Subcutaneous abdominal adipose tissue (tissue), 5 donors: Measurements from ENCODE around the gene KCNMB2.

Experiments
- H3K27ac ChIP-seq: one replicate; pipeline ENCODE4 v1.7.0; 2013; ENCODE audit warnings: low read depth, mild to moderate bottlenecking, inconsistent platforms, low read length, moderate library complexity
- H3K27me3 ChIP-seq, 5 donors: one replicate each; pipeline ENCODE4 v1.7.0; 2013; ENCODE audit warnings: low read length in 5 of 5, inconsistent platforms in 1 of 5; ENCODE audit not compliant: control insufficient read depth in 5 of 5, insufficient read depth in 4 of 5
- H3K36me3 ChIP-seq, 5 donors: one replicate each; pipeline ENCODE4 v1.7.0; 2013; ENCODE audit warnings: low read length in 5 of 5; ENCODE audit not compliant: control insufficient read depth in 5 of 5, insufficient read depth in 5 of 5
- H3K4me1 ChIP-seq, 5 donors: one replicate each; pipeline ENCODE4 v1.7.0; 2013; ENCODE audit warnings: low read length in 5 of 5, mild to moderate bottlenecking in 3 of 5, moderate library complexity in 1 of 5; ENCODE audit not compliant: control insufficient read depth in 5 of 5, insufficient read depth in 5 of 5
- H3K4me3 ChIP-seq, 5 donors: one replicate each; pipeline ENCODE4 v1.7.0; 2013; ENCODE audit warnings: low read length in 5 of 5, low read depth in 1 of 5
- H3K9ac ChIP-seq, 5 donors: one replicate each; pipeline ENCODE4 v1.7.0; 2013; ENCODE audit warnings: low read length in 5 of 5, mild to moderate bottlenecking in 4 of 5, moderate library complexity in 3 of 5
- H3K9me3 ChIP-seq, 5 donors: one replicate each; pipeline ENCODE4 v1.7.0; 2013; ENCODE audit warnings: low read length in 5 of 5; ENCODE audit not compliant: control insufficient read depth in 5 of 5
- donor health status: healthy.
- donor health status: healthy.
- donor health status: healthy.
- donor health status: healthy.
- donor health status: healthy.

Gene KCNMB2

DNA sequence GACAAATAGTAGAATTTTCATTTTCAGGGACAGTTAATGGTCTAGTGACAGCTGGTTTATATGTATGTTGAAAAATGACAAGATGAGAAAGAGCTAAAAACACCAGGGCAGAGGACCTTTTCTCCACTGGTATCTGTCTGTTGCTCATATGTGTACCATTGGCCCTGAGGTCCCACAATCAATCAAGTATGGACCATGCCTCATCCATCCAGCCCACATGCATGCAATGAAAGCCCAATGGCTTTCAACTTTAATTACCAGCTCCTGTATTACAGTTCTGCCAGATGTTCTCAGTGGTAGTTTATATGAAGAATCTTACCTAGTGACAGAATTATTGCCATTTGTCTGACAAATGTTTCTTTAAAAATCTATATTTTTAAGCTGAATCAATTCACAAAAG lies 301.3 kb downstream of the KCNMB2 start:
- no peak overlapping the region for H3K27ac ChIP-seq
- no peak overlapping the region for H3K4me3 ChIP-seq
- no peaks in the 10 kb centered on the region for H3K36me3 ChIP-seq
- H3K27me3 ChIP-seq: no peaks in the 10 kb centered on the region
- H3K9me3 ChIP-seq: peaks cover 0 to 4% (median 0%) of the 10 kb centered on the region in 5 donors
- H3K9ac ChIP-seq: no peak overlapping the region
- no peaks in the 10 kb centered on the region for H3K4me1 ChIP-seq

DNA sequence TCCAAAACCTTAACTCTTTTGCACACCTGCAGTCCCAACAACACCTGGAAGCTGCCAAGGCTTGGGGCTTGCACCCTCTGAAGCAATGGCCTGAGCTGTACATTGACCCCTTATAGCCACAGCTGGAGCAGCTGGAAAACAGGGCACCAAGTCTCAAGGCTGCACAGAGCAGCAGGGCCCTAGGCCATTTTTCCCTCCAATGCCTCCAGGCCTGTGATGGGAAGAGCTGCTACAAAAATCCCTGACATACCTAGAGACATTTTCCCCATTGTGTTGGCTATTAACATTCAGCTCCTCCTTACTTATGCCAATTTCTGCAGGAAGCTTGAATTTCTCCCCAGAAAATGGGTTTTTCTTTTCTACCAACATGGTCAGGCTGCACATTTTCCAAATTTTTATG lies 304.4 kb downstream of the KCNMB2 start:
- Histone ChIP-seq H3K27me3 (no peaks in the 10 kb centered on the region), H3K9ac (no peak overlapping the region), H3K4me3 (no peak overlapping the region), H3K27ac (no peak overlapping the region), H3K9me3 (peaks cover 0 to 4% (median 0%) of the 10 kb centered on the region in 5 donors), H3K4me1 (no peaks in the 10 kb centered on the region), H3K36me3 (no peaks in the 10 kb centered on the region)

DNA sequence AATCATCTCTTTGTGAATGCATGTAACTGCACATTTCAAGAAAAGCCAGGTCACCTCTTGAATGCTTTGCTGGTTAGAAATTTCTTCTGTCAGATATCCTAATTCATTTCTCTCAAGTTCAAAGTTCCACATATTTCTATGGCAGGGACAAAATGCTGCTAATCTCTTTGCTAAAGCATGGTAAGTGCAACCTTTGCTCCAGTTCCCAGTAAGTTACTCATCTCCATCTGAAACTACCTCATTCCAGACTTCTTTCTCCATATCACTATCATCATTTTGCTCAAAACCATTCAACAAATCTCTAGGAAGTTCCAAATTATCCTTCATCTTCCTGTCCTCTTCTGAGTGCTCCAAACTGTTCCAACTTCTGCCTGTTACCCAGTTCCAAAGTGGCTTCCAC lies 304.8 kb downstream of the KCNMB2 start:
- Histone ChIP-seq H3K27me3 (no peaks in the 10 kb centered on the region), H3K4me3 (no peak overlapping the region), H3K9ac (no peak overlapping the region), H3K4me1 (no peaks in the 10 kb centered on the region), H3K9me3 (peaks cover 0 to 4% (median 0%) of the 10 kb centered on the region in 5 donors), H3K36me3 (no peaks in the 10 kb centered on the region), H3K27ac (no peak overlapping the region)

DNA sequence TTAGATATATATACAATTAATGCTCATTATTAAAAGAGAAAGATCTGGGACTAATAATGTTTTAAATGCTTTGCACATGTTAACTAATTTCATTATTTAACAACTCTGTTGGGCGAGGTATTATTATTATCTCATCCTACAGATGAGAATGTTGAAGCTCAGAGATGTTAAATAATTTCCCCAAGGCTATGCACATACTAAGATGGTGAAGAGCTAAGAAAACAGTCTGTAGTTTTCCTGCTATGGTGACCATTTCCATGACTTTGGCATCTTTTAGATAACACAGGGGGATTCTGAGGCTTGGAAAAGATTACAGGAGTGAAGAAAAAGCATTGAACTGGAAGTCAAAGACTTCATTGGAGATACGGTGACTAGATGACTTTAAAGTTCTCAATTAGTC lies 308.7 kb downstream of the KCNMB2 start:
- Histone ChIP-seq H3K4me1 (peaks cover 0 to 3% (median 0%) of the 10 kb centered on the region in 5 donors), H3K27ac (no peak overlapping the region), H3K4me3 (no peak overlapping the region)

DNA sequence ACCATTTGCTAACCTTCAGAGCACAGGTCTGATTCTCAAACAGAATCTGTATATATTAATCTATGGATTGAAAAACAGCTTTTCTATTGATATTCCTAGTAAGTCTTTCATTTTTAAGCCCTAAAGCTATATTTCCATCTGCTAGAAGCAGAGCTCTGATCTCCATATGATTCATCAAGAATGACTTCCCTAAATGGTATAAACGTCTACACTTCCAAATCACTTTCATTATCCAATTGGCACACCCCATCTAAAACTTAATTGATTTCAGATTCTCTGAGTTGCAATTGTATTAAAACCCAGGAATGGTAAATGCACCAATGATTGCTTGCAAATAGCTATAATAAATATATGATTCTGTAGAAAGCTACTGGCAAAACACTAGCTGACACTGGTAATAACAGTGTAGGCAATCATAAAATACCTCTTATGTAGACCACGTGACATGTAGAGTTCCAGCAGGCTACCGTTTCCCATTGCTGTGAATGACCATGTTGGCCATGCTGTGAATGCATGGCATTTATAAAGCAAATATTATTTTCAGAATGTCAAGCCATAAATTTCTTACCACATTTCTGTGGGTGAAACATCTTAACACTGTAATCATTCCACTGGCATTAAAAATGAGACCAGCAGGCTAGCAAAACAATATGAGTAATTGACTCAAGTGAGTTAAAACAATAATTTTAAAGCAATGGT lies 309.3 kb downstream of the KCNMB2 start:
- Histone ChIP-seq H3K4me1 (peaks cover 0 to 3% (median 0%) of the 10 kb centered on the region in 5 donors), H3K9ac (no peak overlapping the region), H3K27ac (no peak overlapping the region), H3K9me3 (peaks cover 0 to 2% (median 0%) of the 10 kb centered on the region in 5 donors), H3K27me3 (no peaks in the 10 kb centered on the region), H3K4me3 (no peak overlapping the region), H3K36me3 (no peaks in the 10 kb centered on the region)

More for the DNA sequence above, 308.7 kb downstream of the KCNMB2 start:
- no peaks in the 10 kb centered on the region for H3K36me3 ChIP-seq
- H3K27me3 ChIP-seq: no peaks in the 10 kb centered on the region
- H3K9ac ChIP-seq: no peak overlapping the region
- peaks cover 0 to 4% (median 0%) of the 10 kb centered on the region in 5 donors for H3K9me3 ChIP-seq

DNA sequence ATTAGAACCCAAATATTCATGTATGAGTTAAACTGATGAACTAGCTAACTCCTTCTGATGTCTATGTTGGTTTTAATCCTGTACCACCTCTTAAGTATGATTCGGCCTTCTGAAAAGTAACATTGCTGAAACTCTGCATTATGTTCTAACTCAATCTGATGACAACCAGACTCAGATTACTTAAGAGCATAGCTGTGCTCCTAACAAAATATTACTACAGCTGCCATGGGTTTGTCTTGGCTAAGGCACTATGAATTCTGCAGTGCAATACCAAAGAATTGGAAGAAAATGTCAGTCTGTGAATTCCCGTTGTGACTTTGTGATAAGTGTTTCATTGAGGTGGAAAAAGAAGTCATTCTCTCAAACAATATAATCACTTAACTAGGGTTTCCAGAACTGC lies 311.0 kb downstream of the KCNMB2 start:
- H3K27me3 ChIP-seq: no peaks in the 10 kb centered on the region
- H3K9ac ChIP-seq: no peak overlapping the region
- peaks cover 0 to 3% (median 0%) of the 10 kb centered on the region in 5 donors for H3K4me1 ChIP-seq
- no peak overlapping the region for H3K27ac ChIP-seq
- H3K4me3 ChIP-seq: no peak overlapping the region
- H3K36me3 ChIP-seq: no peaks in the 10 kb centered on the region
- no peaks in the 10 kb centered on the region for H3K9me3 ChIP-seq

DNA sequence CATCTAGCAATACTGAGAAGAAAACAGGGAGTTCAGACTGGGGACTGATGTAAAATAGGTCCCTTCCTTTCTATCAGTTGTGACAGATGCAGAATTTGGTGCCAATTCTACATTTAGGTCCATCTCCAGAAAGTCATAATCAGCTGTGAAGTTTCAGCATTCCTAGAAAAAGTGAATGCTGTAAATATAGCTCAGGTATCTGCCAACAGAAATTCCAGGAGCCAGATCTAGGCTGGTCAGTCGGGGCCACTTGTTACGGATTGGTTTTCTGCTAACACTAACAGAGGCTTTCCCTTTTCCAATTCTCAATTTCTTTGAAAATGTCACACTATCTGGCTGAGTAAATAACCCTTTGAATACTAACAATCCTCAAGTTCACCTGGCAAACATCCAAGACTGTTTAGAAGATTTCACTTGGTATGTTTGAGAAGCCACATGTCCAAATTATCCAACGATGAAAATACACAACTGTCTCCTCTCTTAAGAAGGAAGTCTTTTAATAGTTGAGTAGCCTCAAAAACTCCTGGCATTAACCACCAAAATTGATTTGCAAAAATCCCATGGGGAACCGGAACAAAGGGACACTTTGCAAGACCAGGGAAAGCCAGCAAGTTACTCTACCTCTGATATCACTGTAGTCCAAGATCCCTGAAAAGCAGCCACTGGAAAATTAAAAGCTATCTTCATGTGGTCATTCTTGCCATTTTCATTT lies 313.1 kb downstream of the KCNMB2 start:
- no peaks in the 10 kb centered on the region for H3K27me3 ChIP-seq
- H3K9ac ChIP-seq: no peak overlapping the region
- no peak overlapping the region for H3K27ac ChIP-seq
- no peaks in the 10 kb centered on the region for H3K36me3 ChIP-seq
- H3K4me1 ChIP-seq: peaks cover 0 to 3% (median 0%) of the 10 kb centered on the region in 5 donors
- H3K4me3 ChIP-seq: no peak overlapping the region
- H3K9me3 ChIP-seq: peaks cover 0 to 3% (median 0%) of the 10 kb centered on the region in 5 donors

DNA sequence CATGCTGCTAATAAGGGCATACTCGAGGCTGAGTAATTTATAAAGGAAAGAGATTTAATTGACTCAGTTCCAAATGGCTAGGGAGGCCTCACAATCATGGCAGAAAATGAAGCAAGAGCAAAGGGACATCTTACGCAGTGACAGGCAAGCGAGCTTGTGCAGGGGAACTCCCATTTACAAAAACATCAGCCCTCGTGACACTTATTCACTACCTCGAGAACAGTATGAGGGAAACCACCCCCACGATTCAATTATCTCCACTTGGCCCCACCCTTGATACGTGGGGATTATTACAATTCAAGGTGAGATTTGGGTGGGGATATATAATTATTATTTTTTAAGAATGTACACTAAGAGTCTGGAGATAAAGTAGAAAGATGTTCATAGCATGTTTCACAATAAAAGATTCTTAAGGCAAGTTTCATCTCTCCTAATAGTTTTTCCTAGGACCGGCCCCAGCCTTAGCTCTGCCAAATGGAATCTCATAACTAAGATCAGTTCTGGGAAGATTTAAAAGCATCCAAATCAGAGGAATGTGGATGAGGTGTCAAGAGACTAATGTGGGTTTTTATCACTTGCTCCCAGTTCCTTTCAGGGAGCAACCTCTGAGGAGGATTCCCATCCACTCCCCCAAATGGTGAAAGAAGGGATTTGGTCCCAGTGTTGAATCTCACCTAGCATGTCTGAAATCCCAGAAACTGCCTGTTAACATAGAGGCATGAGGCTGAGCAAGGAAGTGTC lies 314.4 kb downstream of the KCNMB2 start:
- H3K36me3 ChIP-seq: no peaks in the 10 kb centered on the region
- H3K4me1 ChIP-seq: peaks cover 0 to 3% (median 0%) of the 10 kb centered on the region in 5 donors
- no peak overlapping the region for H3K27ac ChIP-seq

DNA sequence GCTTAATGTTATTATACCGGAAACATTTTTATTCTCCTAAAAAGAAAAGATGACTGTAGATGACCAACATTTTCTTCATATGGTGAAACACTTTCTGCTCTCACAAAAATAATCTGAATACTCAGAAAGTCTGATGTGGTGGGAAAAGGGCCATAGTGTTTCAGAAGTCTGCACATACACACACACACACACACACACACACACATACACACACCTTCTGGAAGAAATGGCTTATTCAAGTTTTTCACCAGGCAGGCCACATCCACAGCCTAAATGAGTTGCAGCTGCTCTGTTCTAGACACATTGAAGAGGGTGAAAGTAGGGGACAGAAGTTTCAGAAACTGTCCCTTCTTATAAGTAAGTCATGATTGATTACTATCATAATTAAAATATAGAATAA lies 315.3 kb downstream of the KCNMB2 start:
- peaks cover 0 to 3% (median 0%) of the 10 kb centered on the region in 5 donors for H3K9me3 ChIP-seq
- H3K27me3 ChIP-seq: no peaks in the 10 kb centered on the region
- H3K4me3 ChIP-seq: no peak overlapping the region
- no peak overlapping the region for H3K27ac ChIP-seq
- H3K4me1 ChIP-seq: peaks cover 0 to 3% (median 0%) of the 10 kb centered on the region in 5 donors
- no peaks in the 10 kb centered on the region for H3K36me3 ChIP-seq
- no peak overlapping the region for H3K9ac ChIP-seq

More for the DNA sequence above, 314.4 kb downstream of the KCNMB2 start:
- no peaks in the 10 kb centered on the region for H3K27me3 ChIP-seq
- no peak overlapping the region for H3K9ac ChIP-seq
- H3K9me3 ChIP-seq: peaks cover 0 to 3% (median 0%) of the 10 kb centered on the region in 5 donors
- H3K4me3 ChIP-seq: no peak overlapping the region

DNA sequence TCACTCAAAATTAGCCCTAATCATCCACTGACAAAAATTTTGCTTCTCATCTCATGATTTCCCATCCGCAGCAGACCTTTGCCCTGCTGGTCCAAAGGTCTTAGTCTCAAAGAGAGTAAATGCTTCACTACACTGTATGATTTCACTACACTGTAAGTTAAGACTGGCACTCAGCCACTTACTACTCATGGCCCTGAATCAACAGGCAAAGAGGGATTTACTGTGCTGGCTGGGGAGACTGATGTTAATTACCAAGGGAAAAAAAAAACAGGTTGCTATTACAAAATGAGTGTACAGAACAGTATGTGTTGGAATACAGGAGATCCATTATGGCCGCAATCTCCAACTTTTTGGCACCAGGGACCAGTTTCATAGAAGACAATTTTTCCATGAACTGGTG lies 320.6 kb downstream of the KCNMB2 start:
- peaks cover 0 to 3% (median 0%) of the 10 kb centered on the region in 5 donors for H3K9me3 ChIP-seq
- H3K27me3 ChIP-seq: no peaks in the 10 kb centered on the region
- H3K4me3 ChIP-seq: no peak overlapping the region
- no peaks in the 10 kb centered on the region for H3K36me3 ChIP-seq
- no peak overlapping the region for H3K9ac ChIP-seq
- no peaks in the 10 kb centered on the region for H3K4me1 ChIP-seq
- no peak overlapping the region for H3K27ac ChIP-seq
